ENCODE results near the gene PKIG.

DNA sequence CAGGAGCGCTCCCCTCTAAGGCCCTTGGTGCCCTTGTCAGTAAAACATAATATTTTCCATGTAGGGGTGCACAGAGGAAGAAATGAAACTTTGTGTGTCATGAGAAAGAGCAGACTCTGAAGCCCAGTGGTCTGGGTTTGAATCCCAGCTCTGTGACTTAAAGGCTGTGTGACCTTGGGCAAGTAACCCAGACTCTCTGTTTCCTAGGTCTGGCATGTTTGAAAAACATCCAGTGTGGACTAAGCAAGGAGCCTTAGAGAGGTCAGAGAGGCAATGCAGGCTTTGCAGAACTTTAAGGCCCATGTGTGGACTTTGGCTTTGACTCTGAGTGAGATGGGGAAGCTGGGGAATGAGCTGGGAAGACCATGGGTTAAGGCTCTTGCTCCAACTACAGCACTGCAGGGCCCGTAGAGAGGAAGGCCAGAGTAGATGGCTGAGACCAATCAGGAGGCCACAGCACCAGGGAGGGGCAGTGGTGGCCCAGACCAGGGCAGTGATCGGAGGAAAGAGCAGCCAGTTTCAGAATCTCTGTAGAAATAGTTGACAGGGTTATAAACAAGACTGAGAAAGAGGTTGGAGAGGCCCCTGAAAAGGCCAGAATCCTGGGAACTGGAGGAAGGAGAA lies 50.9 kb downstream of the PKIG start:
- TF ChIP-seq POLR2A (IDR thresholded peaks at IDR 0.05; ENCODE audit: low read depth, low read length): no peak
- no peak for TF ChIP-seq POLR2AphosphoS5 (IDR thresholded peaks at IDR 0.05; ENCODE audit: low read depth, low read length)

Measured in GM12891 (cell line).